PC-9 (cell line): ENCODE data around the gene VPS8.

Experiments used
- EZH2 ChIP-seq: fragments of 200-600 bp; sonication (generic); IDR thresholded peaks from 2 replicates; pipeline ENCODE4 v1.8.0; 2017; ENCODE audit warnings: antibody characterized with exemption, low read depth
- TF ChIP-seq, protein P1 (sequence below): fragments of 200-600 bp; sonication (generic); conservative IDR thresholded peaks from 2 replicates; pipeline ENCODE4 v1.6.1; 2017; ENCODE audit warnings: mixed run types, antibody characterized with exemption, mild to moderate bottlenecking, moderate library complexity

DNA sequence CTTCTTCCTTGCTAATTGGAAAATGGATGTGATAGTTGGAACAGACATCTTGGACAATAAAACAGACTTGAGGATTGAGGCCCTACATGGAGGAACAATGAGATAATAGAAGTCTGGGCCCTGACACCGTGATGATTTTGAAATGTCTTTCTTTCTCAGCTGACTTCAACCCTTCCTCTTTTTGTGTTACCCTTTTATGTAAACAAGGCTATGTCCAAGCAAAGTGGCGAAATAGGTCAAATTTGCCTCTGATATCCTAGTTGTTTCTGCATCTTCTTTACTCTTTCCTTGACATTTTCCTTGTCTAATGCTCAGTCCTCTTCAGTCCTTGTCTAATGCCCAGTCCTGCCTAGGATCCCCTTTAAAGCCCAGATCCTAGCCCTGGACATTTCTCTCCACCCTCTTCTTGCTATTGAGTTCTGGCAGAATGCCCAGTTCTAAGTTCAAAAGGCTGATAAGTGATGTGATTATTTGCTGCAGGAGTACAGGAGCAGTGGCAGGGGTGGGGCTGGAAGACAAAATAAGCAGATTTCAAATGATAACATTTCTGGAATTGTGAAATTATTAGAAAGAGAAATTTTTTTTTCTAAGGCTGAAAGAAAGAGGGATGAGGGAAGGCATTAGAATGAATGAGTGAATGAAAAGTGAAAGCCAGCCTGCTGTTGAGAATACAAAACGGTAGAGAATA is 6.5 kb upstream of the VPS8 start:
- TF ChIP-seq, protein P1, sequence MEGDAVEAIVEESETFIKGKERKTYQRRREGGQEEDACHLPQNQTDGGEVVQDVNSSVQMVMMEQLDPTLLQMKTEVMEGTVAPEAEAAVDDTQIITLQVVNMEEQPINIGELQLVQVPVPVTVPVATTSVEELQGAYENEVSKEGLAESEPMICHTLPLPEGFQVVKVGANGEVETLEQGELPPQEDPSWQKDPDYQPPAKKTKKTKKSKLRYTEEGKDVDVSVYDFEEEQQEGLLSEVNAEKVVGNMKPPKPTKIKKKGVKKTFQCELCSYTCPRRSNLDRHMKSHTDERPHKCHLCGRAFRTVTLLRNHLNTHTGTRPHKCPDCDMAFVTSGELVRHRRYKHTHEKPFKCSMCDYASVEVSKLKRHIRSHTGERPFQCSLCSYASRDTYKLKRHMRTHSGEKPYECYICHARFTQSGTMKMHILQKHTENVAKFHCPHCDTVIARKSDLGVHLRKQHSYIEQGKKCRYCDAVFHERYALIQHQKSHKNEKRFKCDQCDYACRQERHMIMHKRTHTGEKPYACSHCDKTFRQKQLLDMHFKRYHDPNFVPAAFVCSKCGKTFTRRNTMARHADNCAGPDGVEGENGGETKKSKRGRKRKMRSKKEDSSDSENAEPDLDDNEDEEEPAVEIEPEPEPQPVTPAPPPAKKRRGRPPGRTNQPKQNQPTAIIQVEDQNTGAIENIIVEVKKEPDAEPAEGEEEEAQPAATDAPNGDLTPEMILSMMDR, result no peak
- no peak for TF ChIP-seq EZH2
